PFSK-1 (cell line): ENCODE data around the gene TNRC18. TPM values are rescaled to one million over a fixed set of nuclear protein-coding genes. Genes with fewer than 3 reads are reported as not detected.

Source experiments
- FOXP2 ChIP-seq: optimal IDR thresholded peaks from 2 replicates; pipeline ENCODE3; 2011; ENCODE audit warnings: borderline replicate concordance, control low read depth, inconsistent platforms; ENCODE audit not compliant: insufficient read depth; ENCODE audit errors: extremely low read length, extremely low read depth
- POLR2AphosphoS5 ChIP-seq: IDR thresholded peaks from 2 replicates; pipeline ENCODE4 v1.6.1; 2012; ENCODE audit warnings: low read depth, mild to moderate bottlenecking, control low read depth, low read length, moderate library complexity
- REST ChIP-seq, 2 experiments: IDR thresholded peaks; 2 replicates each; pipeline versions ENCODE4 v1.6.1 to v1.8.0; 2011 to 2012; ENCODE audit warnings: low read depth in 2 of 2, low read length in 2 of 2, control low read depth in 1 of 2, inconsistent platforms in 1 of 2, mild to moderate bottlenecking in 1 of 2, moderate library complexity in 1 of 2; ENCODE audit not compliant: insufficient read depth in 1 of 2
- SIN3A ChIP-seq: IDR thresholded peaks from 2 replicates; pipeline ENCODE4 v1.6.1; 2012; ENCODE audit warnings: mild to moderate bottlenecking, low read length, moderate library complexity, borderline replicate concordance; ENCODE audit not compliant: insufficient read depth
- TAF1 ChIP-seq: IDR thresholded peaks from 2 replicates; pipeline ENCODE4 v1.6.1; 2012; ENCODE audit warnings: low read length, control low read depth, borderline replicate concordance; ENCODE audit not compliant: insufficient read depth
- polyA plus RNA-seq: library from polyadenylated mRNA; unstranded; fragments of >200 nt; gene quantifications from one replicate; pipeline ENCODE4 v1.2.1, GENCODE V29; 2012; ENCODE audit warnings: low read depth, missing spikeins; ENCODE audit not compliant: insufficient read length

TNRC18 gene, protein sequence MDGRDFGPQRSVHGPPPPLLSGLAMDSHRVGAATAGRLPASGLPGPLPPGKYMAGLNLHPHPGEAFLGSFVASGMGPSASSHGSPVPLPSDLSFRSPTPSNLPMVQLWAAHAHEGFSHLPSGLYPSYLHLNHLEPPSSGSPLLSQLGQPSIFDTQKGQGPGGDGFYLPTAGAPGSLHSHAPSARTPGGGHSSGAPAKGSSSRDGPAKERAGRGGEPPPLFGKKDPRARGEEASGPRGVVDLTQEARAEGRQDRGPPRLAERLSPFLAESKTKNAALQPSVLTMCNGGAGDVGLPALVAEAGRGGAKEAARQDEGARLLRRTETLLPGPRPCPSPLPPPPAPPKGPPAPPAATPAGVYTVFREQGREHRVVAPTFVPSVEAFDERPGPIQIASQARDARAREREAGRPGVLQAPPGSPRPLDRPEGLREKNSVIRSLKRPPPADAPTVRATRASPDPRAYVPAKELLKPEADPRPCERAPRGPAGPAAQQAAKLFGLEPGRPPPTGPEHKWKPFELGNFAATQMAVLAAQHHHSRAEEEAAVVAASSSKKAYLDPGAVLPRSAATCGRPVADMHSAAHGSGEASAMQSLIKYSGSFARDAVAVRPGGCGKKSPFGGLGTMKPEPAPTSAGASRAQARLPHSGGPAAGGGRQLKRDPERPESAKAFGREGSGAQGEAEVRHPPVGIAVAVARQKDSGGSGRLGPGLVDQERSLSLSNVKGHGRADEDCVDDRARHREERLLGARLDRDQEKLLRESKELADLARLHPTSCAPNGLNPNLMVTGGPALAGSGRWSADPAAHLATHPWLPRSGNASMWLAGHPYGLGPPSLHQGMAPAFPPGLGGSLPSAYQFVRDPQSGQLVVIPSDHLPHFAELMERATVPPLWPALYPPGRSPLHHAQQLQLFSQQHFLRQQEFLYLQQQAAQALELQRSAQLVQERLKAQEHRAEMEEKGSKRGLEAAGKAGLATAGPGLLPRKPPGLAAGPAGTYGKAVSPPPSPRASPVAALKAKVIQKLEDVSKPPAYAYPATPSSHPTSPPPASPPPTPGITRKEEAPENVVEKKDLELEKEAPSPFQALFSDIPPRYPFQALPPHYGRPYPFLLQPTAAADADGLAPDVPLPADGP (N-terminal part only)
- 72.5 TPM for polyA plus RNA-seq

DNA sequence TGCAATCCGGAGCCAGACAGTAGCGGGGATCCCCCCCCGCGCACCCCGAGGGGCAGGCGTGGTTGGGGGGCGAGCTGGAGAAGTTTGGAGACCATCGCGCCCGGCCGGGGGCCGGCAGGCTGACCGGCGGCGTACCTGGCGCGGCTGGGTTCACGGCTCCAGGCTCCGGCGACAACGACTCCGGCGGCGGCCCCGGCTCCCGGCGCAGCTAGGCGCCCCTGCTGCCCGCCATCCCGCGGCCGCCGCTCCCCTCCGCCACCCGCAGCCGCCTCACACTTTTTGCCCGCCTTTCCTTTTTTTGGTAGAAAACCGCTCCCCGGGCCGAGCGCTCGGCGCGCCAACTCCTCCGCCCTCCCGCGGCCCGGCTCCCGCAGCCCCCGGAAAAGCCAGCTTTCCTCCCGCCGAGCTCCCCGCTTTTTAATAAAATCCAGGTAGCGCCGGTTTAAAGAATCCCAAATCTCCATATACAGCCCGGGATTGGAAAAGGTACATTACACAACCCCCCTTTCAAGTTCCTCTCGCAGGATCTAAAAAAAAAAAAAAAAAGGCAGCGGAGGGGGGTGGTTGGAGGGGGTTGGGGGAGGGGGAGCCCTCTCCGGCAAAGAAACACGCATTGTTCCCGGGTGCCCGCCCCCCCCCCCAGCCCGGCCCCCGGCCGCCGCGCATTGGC lies at the start of gene TNRC18:
Gene TNRC18, minus strand, starts transcription at position 529 of the 670 bp plus-strand sequence. CDS start 2,588 bp downstream, outside the sequence.
- TF ChIP-seq SIN3A (peak; percentile 26; the same call in 1 of the 2 replicates), TAF1 (peak; percentile 63; the same call in 1 of the 2 replicates), POLR2AphosphoS5 (peak; percentile 35; the same call in 1 of the 2 replicates), REST (IDR thresholded peaks at IDR 0.05; ENCODE audit: insufficient read depth in 1 of 2, low read depth in 2 of 2, low read length in 2 of 2) (no peak), FOXP2 (no peak)

DNA sequence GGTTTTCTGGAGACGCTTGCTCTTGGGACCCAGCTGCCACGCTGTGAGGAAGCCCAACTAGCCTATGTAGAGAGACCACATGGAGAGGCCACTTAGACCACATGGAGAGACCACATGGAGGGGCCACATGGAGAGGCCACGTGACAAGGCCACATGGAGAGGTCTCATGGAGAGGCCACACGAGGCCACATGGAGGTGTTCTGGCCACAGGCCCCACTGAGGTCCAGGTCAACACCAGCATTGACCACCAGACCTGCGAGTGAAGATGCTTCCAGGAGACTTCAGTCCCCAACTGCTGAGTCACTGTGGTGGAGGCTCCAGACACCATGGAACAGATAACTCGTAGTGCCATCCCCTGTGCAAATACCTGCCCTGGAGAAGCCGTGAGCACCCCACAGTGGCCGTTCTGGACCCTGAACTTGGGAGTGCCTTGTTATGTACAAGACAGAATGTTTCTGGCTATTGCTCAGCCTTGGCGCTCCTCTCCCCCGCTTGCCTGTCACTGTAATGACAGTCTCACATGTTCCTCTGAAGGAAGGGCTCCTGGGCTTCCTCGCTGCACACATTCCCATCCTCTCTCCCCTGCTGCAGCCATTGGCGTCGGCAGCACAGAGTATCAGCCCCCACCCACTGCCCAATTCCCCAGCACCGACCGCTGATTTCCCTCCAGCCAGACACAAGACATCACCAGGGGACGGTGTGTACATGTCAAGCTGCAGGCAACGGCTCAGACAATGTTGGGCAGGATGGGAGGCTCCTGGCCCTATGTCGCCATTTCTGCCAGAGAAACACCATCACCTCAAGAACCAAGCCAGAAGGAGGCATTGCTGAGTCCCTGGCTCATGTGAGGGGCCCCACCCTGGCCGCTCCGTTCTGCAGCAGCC lies 49.0 kb upstream of the TNRC18 start:
- no peak for TF ChIP-seq REST (IDR thresholded peaks at IDR 0.05; ENCODE audit: insufficient read depth in 1 of 2, low read depth in 2 of 2, low read length in 2 of 2)
- TF ChIP-seq SIN3A = no peak
- TF ChIP-seq FOXP2 = no peak
- no peak for TF ChIP-seq POLR2AphosphoS5
- TF ChIP-seq TAF1 = no peak

DNA sequence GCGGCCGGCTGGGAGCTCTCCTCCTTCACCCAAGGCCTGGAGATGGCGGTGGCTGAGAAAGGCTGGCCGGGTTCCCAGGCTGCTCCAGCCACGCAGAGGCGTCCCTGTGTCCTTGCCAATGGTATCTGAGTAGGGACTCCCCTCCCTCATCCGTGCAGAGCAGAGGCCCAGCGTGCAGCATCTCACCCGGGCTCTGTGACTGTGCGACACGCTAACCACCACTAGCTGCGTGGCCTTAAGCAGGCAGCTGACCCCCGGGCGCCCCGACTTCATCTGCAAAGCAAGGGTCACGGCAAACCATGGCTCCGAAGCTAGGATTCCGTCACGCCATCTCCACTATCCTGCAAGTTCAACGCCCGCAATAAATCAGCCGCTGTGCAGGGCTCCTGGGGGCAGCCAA lies 47.2 kb upstream of the TNRC18 start:
- no peak for TF ChIP-seq SIN3A
- TF ChIP-seq POLR2AphosphoS5 = no peak
- TF ChIP-seq TAF1 = no peak
- no peak for TF ChIP-seq FOXP2
- no peak for TF ChIP-seq REST (IDR thresholded peaks at IDR 0.05; ENCODE audit: insufficient read depth in 1 of 2, low read depth in 2 of 2, low read length in 2 of 2)

DNA sequence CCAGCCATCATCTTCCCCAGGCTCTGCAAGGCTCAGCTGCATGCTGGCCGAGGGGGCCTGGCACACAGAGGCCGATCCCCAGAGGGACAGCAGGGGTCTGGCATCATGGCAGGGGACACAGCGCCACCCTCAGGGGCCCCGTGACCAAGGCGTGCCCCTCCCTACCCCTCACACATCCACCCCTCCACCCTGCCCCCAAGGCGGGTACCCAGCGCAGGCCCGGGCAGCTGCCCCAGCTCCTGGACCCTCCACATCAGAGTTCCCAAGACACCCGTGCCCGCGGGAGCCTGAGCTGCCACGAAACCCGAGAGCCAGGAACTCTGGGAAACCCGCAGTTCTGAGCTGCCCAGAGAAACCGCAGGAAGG lies 46.5 kb upstream of the TNRC18 start:
- no peak for TF ChIP-seq REST (IDR thresholded peaks at IDR 0.05; ENCODE audit: insufficient read depth in 1 of 2, low read depth in 2 of 2, low read length in 2 of 2)
